GM21786 (cell line): ENCODE measurements around the gene SSU72.

ENCODE experiments used
- ATAC-seq: cut with Tn5 transposase; IDR thresholded peaks from one replicate; pipeline ENCODE4 v1.9.1; 2021; ENCODE audit not compliant: unreplicated experiment

Gene SSU72

GRCh38 chr1:1612104-1612400, 37.4 kb upstream of the SSU72 start:
- no peak for ATAC-seq

- no peak for ATAC-seq
Measured at GRCh38 chr1:1610796-1611195, 36.1 kb upstream of the SSU72 start.

DNA sequence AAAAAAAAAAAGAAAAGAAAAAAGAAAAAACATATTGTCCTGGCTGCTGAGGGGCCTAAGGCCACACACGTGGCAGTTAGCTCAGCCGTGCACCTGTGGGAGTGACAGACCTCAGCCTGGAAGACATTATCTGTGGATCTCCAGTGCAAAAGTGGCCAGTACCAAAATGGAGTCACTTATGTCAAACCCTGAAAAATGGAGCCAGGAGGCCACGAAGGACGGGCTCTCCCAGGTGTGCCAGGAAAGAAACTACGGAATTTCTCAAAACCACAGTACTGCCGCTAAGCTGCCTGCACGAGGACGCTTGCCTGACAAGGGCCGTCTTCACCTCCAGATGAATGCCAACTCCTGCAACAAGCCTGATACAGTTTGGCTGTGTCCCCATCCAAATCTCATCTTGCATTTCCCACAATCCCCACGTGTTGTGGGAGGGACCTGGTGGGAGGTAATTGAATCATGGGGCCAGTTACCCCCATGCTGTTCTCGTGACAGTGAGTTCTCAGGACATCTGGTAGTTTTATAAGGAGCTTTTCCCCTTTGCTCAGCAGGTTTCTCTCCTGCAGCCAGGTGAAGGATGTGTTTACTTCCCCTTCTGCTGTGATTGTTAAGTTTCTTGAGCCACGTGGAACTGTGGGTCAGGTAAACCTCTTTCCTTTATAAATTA, 35.3 kb upstream of the SSU72 start:
- no peak for ATAC-seq

GRCh38 chr1:1606232-1606631, 31.6 kb upstream of the SSU72 start:
- ATAC-seq: no peak

DNA sequence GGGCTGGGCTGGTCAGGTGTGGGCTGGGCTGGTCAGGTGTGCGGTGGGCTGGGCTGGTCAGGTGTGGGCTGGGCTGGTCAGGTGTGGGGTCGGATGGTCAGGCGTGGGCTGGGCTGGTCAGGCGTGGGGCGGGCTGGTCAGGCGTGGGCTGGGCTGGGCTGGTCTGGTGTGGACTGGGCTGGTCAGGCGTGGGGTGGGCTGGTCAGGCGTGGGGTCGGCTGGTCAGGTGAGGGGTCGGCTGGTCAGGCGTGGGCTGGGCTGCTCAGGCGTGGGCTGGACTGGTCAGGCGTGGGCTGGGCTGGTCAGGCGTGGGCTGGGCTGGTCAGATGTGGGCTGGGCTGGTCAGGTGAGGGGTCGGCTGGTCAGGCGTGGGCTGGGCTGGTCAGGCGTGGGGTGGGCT, 31.1 kb upstream of the SSU72 start:
- no peak for ATAC-seq

DNA sequence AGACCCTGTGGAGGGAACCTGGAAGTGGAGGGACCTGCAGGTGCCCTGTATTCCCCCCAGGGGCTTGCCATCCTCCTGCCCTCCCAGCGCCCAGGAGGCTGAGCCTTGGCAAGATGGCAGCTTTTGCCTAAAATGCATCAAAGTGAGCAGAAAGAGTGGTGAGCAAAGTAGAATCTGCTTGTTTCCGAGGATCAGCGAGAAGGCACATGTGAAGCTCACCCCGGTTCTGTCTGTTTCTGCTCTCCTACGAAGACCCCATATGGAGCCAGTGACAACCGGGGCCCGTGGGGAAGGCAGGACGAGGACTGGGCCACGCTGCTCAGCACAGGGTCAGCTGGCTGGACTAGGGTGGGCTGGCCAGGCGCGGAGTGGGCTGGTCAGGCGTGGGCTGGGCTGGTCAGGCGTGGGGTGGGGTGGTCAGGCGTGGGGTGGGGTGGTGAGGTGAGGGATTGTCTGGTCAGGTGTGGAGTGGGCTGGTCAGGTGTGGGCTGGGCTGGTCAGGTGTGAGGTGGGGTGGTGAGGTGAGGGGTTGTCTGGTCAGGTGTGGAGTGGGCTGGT, 30.4 kb upstream of the SSU72 start:
- ATAC-seq: no peak

DNA sequence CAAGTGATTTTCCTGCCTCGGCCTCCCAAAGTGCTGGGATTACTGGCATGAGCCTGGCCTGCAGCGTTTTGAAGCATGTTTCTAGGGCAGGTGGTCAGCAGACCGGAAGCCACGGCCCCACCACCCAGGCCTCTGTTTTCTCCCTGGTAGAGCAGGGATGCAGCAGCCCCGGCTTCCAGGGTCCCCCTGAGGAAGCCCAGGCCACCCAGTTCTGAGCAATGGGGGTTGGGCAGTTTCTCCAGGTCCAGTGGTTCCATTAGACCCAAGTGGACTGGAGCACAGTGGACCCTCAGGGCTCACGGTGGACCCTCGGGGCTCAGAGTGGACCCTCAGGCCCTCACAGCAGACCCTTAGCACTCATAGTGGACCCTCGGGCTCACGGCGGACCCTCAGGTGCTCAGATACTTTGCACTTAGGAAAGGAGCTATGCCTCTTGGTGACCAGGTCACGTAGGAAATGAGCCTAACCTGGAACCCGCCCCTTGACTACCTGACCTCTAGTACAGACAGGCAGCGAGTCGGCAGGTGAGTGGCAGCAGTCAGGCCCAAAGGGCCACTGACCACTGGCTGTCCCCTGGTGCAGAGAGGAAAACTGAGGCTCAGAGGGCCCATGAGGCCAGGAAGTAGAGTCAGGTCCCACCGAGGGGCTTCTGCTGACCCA, 29.8 kb upstream of the SSU72 start:
- no peak for ATAC-seq

DNA sequence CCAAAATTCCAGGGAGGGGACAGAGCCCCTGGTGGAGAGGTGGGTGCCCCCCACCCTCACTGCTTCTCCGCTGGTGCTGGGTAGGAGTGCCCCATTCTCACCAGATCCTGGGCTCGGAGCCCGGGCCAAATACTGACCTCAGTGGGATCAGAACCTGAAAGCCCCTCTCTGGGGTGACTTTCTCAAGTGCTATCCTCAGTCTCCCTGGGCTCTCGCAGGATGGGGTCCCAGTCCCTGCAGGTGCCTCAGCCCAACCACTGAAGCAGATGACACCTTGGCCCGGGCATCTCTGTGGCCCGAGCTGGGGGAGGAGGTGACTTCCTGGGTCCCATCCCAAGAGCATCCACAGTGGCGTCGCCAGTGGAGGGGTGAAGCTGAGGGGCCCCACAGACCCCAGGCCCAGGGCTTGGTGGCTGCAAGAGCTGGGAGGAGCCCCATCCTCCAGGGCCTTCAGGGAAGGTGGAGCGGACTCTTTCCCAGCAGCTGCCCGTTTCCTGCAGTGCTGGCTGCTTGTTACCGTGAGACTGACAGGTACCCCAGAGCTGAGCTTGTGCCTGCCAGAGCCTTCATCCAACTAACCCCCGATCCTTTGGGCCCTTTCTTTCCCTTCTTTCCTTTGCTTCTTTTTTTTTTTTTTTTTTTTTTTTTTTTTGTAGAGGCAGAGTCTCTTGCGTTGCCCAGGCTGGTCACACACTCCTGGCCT, 29.2 kb upstream of the SSU72 start:
- ATAC-seq: no peak

DNA sequence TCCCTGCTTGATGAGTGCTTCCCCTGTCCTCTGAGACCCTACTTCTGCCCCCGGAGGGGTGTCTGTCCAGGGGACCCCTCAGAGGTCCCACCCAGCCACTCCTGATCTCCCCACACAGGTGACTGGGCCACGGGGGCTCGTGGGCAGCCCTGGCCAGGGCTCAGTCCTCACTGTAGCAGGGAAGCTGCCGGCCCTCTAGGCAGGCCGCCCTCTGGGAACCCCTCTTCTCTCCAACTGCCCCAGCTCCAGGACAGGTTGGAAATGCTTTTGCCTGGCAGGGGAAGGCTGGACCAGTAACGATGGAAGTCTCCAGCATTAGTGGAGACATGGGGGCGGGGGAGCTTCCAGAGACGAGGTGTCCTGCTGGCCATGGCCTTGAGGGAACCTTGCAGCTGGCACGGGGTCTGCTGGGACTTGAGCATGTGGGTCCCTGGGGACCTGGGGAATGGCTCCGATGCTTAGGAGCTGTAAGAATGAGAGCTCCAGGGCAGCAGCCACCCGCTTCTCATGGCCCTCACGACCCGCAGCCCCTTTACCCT, 28.4 kb upstream of the SSU72 start:
- ATAC-seq: no peak

DNA sequence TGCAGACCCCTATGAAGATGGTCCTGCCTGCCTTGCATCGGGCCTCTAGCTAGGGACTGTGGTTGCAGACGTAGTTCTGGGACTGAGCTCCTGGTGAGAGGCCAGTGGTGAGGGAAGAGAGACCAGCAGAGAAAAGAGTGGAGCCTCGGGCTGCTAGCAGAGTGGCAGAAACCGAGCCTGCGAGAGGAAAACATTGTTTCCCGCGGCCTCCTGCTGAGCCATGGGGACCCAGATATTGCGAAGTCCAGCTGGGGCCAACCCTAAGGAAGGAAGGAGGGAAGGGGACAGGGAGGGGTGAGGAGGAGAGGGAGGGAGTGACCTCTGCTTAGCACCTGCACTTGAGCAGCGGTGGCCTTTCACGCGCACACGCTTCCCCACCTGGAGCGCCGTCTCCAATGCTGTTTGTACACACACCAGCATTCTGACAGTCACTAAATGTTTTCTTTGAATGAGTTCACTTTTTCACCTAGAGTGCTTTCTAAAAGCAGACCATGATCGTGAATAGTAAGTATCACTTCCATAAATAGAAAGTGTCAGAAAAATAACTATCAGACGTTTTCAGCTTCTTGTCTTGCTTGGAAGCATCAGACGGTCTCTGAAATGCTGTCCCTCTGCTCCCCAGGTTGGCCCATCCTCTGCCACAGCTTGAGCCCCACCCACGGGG, 27.8 kb upstream of the SSU72 start:
- ATAC-seq: no peak

- ATAC-seq: no peak
Measured at GRCh38 chr1:1601564-1602303, 27.1 kb upstream of the SSU72 start.

- no peak for ATAC-seq
Measured at GRCh38 chr1:1600861-1601563, 26.3 kb upstream of the SSU72 start.

DNA sequence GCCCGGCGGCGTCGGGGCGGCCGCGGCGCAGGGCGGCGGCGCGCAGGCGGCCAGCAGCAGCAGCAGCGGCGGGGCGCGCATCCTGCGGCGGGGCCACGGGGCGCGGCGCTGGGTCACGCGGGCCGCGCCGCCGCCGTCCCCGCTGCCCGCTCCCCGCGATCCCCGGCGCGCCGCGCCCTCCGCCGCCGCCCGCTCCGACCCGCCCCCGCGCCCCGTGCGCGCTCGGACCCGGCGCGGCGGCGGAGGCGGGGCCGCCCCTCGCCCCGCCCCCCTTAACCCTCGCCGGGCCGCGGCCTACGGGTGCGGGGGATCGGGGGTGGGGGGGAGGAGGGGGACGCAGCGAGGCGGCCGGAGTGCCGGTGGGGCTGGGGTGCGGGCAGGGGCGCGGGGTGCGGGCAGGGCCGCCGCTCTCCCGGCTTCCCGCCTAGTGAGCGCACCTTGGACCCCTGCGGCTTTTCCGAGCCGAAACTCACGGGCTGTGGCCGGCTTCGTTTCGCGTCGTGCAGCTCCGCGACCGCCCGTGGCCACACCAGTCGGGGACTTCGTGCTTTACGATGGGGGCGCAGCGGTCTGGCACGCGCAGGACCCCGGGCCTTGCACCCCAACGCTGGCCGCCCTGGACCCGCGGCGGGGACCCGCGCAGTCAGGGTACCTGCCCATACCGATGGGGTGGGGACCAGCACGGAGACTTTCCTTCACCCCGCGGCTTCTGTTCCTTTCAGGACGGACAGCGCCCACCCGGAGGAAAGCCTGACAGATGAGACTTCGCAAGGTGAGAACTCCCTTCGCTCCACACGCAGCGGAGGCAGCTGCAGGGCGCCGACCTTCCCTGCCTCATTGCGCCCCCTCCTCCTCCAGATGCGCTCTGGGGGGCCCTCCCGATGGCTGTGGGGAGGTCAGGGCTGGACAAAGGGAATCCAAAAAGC, 25.5 kb upstream of the SSU72 start, which contains the start of gene FNDC10:
Gene FNDC10, minus strand, starts transcription at position 201 of the 926 bp plus-strand sequence. Its CDS starts 120 bp downstream, at position 81.
- no peak for ATAC-seq

GRCh38 chr1:1599030-1599934, 24.6 kb upstream of the SSU72 start:
- ATAC-seq: no peak

GRCh38 chr1:1598720-1599029, 24.0 kb upstream of the SSU72 start:
- no peak for ATAC-seq

DNA sequence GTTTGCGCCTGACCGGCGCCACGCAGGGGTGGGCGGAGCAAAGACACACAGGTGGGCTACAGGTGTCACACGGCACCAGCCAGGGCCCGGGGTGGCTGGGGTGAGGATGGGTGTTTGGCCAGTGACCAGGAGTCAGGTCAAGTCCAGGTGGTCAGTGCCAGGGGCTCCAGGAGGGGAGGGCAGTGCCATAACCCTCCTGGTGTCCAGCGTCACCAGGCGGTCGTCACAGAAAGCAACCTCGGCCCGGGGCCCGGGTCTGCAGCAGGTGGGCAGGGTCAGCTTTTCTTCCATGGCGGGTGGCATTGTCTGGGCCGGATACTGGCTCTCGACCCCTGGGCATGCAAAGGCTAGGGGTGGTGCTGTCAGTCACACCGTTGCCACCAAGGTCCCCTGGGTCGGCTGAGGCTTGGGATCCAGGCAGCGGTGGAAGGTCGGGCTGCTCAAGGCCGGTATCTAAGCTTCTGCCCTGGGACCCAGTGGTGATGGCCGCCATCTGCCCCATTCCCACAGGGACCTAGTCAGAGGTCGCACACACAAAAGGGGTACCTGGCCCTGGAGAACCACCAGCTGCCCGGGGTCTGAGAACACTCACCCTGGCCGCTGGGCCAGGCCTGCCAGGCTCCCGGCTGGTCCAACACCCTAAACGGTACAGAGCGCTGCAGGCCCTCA, 23.5 kb upstream of the SSU72 start:
- ATAC-seq: no peak

DNA sequence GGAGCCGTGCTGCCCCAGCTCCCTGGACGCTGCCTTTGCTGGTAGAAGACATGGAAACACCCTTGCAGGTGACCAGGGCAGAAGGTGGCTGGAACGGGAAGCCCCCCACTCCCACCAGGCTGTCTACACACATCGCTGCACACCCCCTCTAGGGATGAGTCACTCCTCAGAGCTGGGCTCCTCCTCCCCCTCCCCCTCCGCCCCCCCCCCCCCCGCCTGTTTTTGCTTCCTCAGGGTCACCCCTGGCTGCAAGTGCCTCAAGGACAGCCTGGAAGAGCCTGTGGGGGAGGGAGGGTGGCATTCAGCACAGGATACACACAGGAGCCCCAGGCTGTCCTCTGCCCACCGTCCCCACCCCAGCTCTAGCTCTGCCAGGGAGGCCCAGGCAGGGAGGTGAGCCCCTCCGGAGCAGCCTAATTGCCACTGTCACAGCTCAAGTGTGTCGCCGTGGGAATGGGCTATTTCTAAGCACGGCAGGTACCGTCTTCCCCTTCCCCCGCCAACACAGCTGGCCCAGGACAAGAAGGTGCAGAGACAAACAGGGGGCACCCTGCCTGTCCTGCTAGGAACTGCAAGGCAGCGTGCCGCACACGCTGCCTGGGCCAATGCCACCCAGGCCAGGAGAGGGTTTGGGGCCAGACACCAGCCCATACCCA, 22.7 kb upstream of the SSU72 start:
- no peak for ATAC-seq
